BJ (cell line): Measurements from ENCODE around the gene SIVA1. TPM values are rescaled to one million over a fixed set of nuclear protein-coding genes. Genes with fewer than 3 reads are reported as not detected.

ENCODE experiments used
- CTCF ChIA-PET: fragments of 350-600 bp; formaldehyde crosslinking; extraction: SDS; loops from one replicate; lab custom pipeline; 2021; ENCODE audit warnings: antibody characterized with exemption, inconsistent platforms; lab: Yijun Ruan, JAX
- POLR2A ChIA-PET: fragments of 300-600 bp; sonication (Branson Sonifier 250); formaldehyde crosslinking; extraction: SDS; loops from one replicate; lab custom pipeline; 2021; ENCODE audit warnings: antibody characterized with exemption; lab: Charles Lee
- DNase-seq: peaks from one replicate; pipeline ENCODE4 v3.0.0-alpha.2; 2011; ENCODE audit warnings: low read depth
- H3K27me3 ChIP-seq: 2 replicates; pipeline ENCODE4 v1.6.0; 2011; ENCODE audit warnings: low read length; ENCODE audit not compliant: control insufficient read depth, insufficient read depth
- H3K36me3 ChIP-seq: 2 replicates; pipeline ENCODE4 v1.5.1; 2011; ENCODE audit warnings: low read length; ENCODE audit not compliant: control insufficient read depth, insufficient read depth
- H3K4me3 ChIP-seq: 2 replicates; pipeline ENCODE4 v1.5.1; 2011; ENCODE audit warnings: low read depth, mild to moderate bottlenecking, control low read depth, low read length
- polyA plus RNA-seq: library from polyadenylated mRNA; depleted of rRNA; stranded (reverse); fragments of >200 nt; gene quantifications from 2 replicates; pipeline ENCODE4 v1.2.3, GENCODE V29; 2011
- TF ChIP-seq, protein P1 (sequence below): IDR thresholded peaks from 2 replicates; pipeline ENCODE4 v1.5.1; 2011; ENCODE audit warnings: low read depth, mild to moderate bottlenecking, control low read depth, inconsistent platforms, low read length, moderate library complexity; ENCODE audit not compliant: insufficient read depth

The SIVA1 gene
- polyA plus RNA-seq, 1 experiment, result 116 TPM

DNA sequence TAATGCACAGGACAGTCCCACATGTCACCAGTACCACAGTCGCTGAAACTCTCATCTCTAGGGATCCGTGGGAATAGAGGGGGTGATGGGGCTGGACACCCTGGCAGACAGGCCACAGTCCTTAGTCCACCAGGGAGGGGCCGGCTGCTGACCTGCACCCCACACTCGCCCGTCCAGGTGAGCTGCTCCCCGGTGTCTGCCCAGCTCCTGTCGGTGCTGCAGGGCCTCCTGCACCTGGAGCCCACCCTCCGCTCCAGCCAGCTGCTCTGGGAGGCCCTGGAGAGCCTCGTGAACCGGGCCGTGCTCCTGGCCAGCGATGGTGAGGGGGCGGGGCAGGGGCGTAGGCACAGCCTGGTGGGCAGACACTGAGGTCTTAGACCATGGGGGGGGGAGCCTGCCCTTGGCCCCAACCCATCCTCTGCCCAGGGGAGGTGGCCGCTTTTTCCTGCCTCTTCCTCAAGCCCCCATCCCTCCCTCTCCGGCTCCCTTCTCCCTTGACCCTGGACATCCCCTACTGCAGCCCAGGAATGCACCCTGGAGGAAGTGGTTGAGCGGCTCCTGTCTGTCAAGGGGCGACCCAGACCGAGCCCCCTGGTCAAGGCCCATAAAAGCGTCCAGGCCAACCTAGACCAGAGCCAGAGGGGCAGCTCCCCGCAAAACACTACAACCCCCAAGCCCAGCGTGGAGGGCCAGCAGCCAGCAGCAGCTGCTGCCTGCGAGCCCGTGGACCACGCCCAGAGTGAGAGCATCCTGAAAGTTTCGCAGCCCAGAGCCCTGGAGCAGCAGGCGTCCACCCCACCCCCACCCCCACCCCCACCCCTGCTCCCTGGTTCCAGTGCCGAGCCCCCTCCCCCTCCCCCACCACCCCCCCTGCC is 46.0 kb upstream of the SIVA1 start:
- CTCF ChIA-PET, result interaction anchor here (0.6 to 2.4 kb wide), 6 partner anchors 9 to 60 kb away, joined by 3 to 12 read pairs (median 4); no protein-coding TSS in a partner anchor
- no peak for DNase-seq
- peaks cover 57% of the 10 kb centered on the region for H3K36me3 ChIP-seq
- H3K4me3 ChIP-seq, result no peak overlapping the region
- POLR2A ChIA-PET, result no interaction called here
- TF ChIP-seq, protein P1, sequence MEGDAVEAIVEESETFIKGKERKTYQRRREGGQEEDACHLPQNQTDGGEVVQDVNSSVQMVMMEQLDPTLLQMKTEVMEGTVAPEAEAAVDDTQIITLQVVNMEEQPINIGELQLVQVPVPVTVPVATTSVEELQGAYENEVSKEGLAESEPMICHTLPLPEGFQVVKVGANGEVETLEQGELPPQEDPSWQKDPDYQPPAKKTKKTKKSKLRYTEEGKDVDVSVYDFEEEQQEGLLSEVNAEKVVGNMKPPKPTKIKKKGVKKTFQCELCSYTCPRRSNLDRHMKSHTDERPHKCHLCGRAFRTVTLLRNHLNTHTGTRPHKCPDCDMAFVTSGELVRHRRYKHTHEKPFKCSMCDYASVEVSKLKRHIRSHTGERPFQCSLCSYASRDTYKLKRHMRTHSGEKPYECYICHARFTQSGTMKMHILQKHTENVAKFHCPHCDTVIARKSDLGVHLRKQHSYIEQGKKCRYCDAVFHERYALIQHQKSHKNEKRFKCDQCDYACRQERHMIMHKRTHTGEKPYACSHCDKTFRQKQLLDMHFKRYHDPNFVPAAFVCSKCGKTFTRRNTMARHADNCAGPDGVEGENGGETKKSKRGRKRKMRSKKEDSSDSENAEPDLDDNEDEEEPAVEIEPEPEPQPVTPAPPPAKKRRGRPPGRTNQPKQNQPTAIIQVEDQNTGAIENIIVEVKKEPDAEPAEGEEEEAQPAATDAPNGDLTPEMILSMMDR, result no peak
- no peaks in the 10 kb centered on the region for H3K27me3 ChIP-seq

DNA sequence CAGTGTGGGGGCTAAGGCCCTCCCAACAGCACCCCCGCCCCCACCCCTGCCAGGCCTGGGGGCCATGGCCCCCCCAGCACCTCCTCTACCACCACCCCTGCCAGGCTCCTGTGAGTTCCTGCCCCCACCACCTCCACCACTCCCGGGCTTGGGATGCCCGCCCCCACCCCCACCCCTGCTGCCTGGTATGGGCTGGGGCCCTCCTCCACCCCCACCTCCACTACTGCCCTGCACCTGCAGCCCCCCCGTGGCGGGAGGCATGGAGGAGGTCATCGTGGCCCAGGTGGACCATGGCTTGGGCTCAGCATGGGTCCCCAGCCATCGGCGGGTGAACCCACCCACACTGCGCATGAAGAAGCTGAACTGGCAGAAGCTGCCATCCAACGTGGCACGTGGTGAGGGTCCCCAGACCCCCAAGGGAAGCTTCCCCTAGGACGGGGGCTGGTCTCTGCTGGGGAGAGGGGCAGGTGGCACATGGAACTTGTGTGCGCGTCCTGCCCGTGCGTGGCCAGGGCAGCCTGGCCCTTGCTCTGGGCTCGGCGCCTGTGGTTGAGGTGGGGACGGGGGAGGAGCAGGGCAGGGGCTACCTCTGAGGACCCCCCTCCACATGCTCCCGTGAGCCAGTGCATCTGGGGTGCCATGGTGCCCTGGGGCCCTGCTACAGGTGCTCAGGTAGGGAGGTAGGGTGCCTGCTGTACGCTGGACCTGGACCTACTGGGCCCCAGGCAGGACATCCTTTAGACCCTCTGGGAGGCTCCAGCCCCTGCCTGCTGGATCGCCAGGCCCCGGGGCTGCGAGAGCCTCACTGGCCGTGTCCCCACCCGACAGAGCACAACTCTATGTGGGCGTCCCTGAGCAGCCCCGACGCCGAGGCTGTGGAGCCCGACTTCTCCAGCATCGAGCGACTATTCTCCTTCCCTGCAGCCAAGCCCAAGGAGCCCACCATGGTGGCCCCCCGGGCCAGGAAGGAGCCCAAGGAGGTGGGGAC is 45.0 kb upstream of the SIVA1 start:
- no peak overlapping the region for H3K4me3 ChIP-seq
- TF ChIP-seq, protein P1, result no peak
- ChIA-PET CTCF (interaction anchor here (0.9 to 2.4 kb wide), 7 partner anchors 10 to 61 kb away, joined by 3 to 12 read pairs (median 4); no protein-coding TSS in a partner anchor), POLR2A (no interaction called here)
- DNase-seq, result no peak
- no peaks in the 10 kb centered on the region for H3K27me3 ChIP-seq
- H3K36me3 ChIP-seq, result peaks cover 59% of the 10 kb centered on the region

DNA sequence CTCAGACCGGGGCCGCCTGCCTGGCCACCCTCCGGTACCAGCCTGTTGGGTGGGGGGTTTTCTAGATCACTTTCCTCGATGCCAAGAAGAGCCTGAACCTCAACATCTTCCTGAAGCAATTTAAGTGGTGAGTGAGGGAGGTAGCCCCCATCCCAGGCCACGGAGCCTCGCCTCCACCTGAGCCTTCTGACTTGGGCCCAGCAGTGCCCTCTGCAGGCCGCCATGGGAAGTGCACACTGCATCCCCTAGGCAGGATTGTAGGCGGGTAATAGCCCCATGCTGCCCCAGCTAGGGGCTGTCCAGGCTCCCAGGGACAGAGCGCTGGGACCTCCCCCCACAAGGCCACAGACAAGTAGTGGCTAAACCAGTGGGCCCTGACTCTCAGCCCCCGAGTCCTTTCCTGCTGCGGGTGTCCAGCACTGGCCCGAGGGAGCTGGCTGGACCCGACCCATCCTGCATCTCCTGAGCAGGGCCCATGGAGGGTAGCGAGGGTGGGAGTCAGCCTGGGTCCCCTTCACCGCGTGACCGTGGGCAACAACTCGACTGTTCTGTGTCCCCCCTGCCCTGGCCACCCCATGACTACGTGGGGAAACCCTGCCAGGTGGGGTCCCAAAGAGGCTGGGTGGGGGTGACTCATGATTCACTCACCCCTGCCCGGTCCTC is 44.2 kb upstream of the SIVA1 start:
- no peak for DNase-seq
- POLR2A ChIA-PET, result no interaction called here
- peaks cover 59% of the 10 kb centered on the region for H3K36me3 ChIP-seq
- H3K27me3 ChIP-seq, result no peaks in the 10 kb centered on the region
- no peak overlapping the region for H3K4me3 ChIP-seq
- TF ChIP-seq, protein P1, result peak; percentile 98
- CTCF ChIA-PET, result interaction anchor here (0.6 to 2.4 kb wide), 25 partner anchors 9 to 74 kb away, joined by 3 to 12 read pairs (median 4); partner anchors contain the start of gene SIVA1

DNA sequence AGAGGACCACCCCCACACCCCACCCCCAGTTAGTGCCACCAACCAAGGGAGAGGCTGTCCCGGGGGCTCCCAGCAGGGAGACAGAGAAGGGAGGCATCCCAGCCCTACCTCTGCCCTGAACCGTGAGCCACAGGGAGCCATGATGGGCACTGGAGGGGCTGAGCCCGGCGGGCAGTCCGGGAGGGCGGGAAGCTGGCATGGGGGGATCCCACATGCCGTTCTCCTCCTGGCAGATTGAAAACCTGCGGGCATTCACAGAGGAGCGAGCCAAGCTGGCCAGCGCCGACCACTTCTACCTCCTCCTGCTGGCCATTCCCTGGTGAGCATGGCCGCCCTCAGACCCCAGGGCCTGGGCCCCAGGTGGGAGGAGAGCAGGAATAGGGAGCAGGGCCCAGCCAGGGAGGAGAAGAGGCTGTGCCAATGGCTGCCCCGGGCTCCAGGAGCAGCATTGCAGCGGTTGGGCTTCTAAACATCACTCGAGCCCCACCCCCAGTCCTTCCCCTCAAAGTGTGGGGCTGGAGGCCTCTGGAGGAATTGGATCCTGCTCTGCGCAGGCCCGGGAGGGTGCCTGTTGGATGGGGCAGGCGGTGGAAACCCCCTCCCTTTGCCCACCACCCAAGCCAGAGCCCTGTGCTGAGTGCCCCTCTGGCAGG is 43.4 kb upstream of the SIVA1 start:
- TF ChIP-seq, protein P1, result no peak
- CTCF ChIA-PET, result interaction anchor here (0.6 to 2.4 kb wide), 26 partner anchors 9 to 74 kb away, joined by 3 to 12 read pairs (median 4); partner anchors contain the start of gene SIVA1
- Histone ChIP-seq H3K27me3 (no peaks in the 10 kb centered on the region), H3K36me3 (peaks cover 60% of the 10 kb centered on the region), H3K4me3 (no peak overlapping the region)
- no peak for DNase-seq
- POLR2A ChIA-PET, result no interaction called here
